Measurements from ENCODE around the gene ZNF500.

Gene ZNF500

DNA sequence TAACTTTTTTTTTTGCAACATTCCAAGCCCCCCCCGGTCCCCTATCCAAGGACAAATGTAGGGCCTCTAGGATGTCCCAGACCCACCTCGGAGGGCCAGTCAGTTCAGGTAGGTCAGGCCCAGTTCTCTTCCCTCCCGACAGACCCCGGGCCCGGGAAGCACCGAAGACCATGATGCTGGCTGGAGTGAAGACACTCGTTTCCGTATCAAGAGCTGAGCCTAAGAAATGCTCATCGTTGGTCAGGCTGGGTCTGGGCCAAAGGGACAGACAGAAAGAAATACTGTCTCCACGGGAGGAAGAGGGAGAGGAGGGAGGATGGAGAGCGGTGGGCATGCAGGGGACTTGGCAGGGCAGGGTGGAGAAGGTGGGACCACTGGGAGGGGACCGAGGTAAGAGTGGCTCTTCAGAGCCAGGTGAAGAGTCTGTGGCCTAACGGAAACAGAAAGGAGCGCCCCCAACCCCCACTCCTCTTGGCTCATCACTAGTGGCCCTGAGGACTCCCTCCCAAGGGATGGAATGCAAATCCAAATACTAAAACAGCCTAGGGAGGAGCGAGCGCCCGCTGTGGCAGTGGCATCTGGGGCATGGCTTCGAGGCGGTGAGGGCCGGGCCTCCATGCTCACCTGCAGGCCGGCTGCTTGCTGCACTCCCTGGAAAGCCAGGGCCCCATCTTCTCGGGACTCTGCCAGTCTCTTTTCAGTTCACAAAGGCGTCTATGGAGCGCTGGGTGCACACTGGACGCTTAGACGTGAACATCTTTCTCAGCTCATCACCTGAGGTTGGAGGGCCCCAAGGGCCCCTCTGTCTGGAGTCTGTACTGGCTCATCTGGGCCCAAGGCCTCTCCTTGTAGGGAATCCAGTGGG lies 37.2 kb upstream of the ZNF500 start:
- no peak for TF ChIP-seq FOXP2 (optimal IDR thresholded peaks at IDR 0.05; ENCODE audit: borderline replicate concordance, extremely low read depth, extremely low read length, insufficient read depth)
- no peak for TF ChIP-seq SIN3A (IDR thresholded peaks at IDR 0.05; ENCODE audit: borderline replicate concordance, insufficient read depth, low read length)
- TF ChIP-seq, protein P1, sequence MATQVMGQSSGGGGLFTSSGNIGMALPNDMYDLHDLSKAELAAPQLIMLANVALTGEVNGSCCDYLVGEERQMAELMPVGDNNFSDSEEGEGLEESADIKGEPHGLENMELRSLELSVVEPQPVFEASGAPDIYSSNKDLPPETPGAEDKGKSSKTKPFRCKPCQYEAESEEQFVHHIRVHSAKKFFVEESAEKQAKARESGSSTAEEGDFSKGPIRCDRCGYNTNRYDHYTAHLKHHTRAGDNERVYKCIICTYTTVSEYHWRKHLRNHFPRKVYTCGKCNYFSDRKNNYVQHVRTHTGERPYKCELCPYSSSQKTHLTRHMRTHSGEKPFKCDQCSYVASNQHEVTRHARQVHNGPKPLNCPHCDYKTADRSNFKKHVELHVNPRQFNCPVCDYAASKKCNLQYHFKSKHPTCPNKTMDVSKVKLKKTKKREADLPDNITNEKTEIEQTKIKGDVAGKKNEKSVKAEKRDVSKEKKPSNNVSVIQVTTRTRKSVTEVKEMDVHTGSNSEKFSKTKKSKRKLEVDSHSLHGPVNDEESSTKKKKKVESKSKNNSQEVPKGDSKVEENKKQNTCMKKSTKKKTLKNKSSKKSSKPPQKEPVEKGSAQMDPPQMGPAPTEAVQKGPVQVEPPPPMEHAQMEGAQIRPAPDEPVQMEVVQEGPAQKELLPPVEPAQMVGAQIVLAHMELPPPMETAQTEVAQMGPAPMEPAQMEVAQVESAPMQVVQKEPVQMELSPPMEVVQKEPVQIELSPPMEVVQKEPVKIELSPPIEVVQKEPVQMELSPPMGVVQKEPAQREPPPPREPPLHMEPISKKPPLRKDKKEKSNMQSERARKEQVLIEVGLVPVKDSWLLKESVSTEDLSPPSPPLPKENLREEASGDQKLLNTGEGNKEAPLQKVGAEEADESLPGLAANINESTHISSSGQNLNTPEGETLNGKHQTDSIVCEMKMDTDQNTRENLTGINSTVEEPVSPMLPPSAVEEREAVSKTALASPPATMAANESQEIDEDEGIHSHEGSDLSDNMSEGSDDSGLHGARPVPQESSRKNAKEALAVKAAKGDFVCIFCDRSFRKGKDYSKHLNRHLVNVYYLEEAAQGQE (IDR thresholded peaks at IDR 0.05; ENCODE audit: insufficient read depth in 1 of 2, low read depth in 2 of 2, low read length in 2 of 2) = no peak
- no peak for TF ChIP-seq TAF1 (IDR thresholded peaks at IDR 0.05; ENCODE audit: borderline replicate concordance, insufficient read depth, low read length)
- no peak for TF ChIP-seq POLR2AphosphoS5 (IDR thresholded peaks at IDR 0.05; ENCODE audit: low read depth, low read length)

DNA sequence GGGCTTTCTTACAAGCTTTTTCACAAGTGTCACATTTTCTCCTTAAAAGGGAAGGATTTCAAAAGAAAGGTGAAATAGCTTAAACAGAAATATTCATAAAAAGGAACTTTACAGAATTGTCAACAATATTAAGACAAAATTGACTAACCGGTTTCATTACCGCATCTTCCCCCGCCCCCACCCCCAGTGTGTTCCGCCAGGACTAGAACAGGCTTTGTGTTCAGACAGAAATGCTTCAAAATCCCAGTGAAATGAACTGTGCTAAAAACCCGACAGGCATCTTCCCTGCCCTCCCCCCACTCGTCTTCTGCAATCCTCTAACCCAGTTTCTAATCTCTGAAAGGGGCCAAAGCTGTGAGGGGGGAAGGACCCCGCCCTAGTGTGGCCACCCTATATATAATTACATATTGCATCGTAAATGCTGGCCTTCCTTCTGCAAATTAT lies 36.5 kb upstream of the ZNF500 start:
- TF ChIP-seq SIN3A (IDR thresholded peaks at IDR 0.05; ENCODE audit: borderline replicate concordance, insufficient read depth, low read length) = no peak
- no peak for TF ChIP-seq TAF1 (IDR thresholded peaks at IDR 0.05; ENCODE audit: borderline replicate concordance, insufficient read depth, low read length)
- TF ChIP-seq FOXP2 (optimal IDR thresholded peaks at IDR 0.05; ENCODE audit: borderline replicate concordance, extremely low read depth, extremely low read length, insufficient read depth) = no peak
- TF ChIP-seq, protein P1 (IDR thresholded peaks at IDR 0.05; ENCODE audit: insufficient read depth in 1 of 2, low read depth in 2 of 2, low read length in 2 of 2) = no peak
- no peak for TF ChIP-seq POLR2AphosphoS5 (IDR thresholded peaks at IDR 0.05; ENCODE audit: low read depth, low read length)

DNA sequence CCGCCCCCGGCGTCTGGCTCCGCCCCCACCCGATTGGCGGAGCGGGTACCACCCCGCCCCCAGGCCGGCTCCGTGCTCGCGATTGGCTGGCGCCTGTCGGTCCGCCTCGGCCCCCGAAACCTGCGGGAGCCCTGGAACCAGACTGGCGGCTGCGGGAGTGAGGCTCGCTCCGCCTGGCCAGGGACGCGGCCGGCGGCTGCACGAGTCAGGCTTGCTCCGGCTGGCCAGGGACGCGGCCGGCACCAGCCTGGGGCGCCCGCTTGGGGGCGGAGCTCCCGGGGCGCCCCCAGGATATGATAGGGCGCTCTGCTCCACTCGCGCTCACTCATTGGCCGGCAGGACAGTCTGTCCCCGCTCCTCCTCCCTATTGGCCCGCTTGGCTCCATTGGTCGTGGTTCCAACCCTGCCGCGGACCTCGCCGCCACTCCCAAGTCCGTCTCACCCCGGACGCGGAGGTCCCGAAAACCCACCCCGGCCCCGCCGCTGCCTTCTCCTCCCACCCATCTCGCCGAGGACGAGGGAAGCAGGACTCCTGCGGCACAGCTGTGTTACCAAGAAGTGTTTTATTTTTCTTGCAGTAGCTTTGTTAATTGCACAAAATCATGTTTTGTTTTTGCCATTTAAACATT lies 35.8 kb upstream of the ZNF500 start:
- no peak for TF ChIP-seq TAF1 (IDR thresholded peaks at IDR 0.05; ENCODE audit: borderline replicate concordance, insufficient read depth, low read length)
- TF ChIP-seq, protein P1 (IDR thresholded peaks at IDR 0.05; ENCODE audit: insufficient read depth in 1 of 2, low read depth in 2 of 2, low read length in 2 of 2) = no peak
- no peak for TF ChIP-seq FOXP2 (optimal IDR thresholded peaks at IDR 0.05; ENCODE audit: borderline replicate concordance, extremely low read depth, extremely low read length, insufficient read depth)
- TF ChIP-seq POLR2AphosphoS5 (IDR thresholded peaks at IDR 0.05; ENCODE audit: low read depth, low read length) = 0 out of 2 replicates have a peak, but pooled peaks have one; percentile 27
- 0 out of 2 replicates have a peak, but pooled peaks have one; percentile 41 for TF ChIP-seq SIN3A (IDR thresholded peaks at IDR 0.05; ENCODE audit: borderline replicate concordance, insufficient read depth, low read length)

DNA sequence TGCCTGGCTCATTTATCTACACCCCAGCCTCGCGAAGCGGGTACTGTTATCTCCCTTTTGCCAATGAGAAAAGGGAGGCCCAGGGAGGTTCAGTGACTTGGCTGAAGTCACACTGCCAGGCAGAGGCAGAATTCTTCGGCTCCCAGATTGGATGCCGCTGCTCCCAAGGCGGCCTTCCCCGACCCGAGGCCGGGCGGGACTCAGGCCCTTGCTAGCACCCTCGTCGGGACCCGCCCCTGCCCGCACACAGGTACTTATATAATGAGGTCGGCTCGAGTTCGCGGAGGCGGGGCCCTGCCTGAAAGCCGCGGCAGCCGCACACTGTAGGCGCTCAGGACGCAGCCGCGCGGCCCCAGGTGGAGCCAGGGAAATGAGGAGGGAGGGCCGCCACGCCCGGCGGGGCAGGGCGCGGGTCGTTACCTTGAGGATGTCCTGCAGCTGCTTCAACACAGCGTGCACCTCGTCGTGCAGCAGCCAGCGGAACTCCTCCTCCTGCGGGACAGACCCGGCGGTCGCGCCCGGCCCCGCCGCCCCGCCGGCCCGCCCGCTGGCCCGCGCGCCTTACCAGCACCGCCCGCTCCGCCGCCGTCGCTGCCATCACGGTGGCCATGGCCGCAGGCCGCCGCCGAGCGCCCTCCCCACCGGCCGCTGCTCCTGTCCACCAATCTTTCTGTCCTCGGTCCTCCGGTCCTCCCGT lies 35.1 kb upstream of the ZNF500 start, which contains the start of gene ROGDI:
Gene ROGDI (minus strand): TSS at position 672 of the 697 bp plus-strand sequence. CDS start 62 bp downstream, at position 610.
- peak; percentile 19; the same call in 1 of the 2 replicates for TF ChIP-seq POLR2AphosphoS5 (IDR thresholded peaks at IDR 0.05; ENCODE audit: low read depth, low read length)
- TF ChIP-seq, protein P1 (IDR thresholded peaks at IDR 0.05; ENCODE audit: insufficient read depth in 1 of 2, low read depth in 2 of 2, low read length in 2 of 2) = no peak
